GM19463 (cell line): ENCODE measurements around the gene CDK4.

Experiments used
- ATAC-seq: cut with Tn5 transposase; IDR thresholded peaks from one replicate; pipeline ENCODE4 v1.9.1; 2021; ENCODE audit warnings: mild to moderate bottlenecking, moderate library complexity; ENCODE audit not compliant: unreplicated experiment

CDK4 gene

DNA sequence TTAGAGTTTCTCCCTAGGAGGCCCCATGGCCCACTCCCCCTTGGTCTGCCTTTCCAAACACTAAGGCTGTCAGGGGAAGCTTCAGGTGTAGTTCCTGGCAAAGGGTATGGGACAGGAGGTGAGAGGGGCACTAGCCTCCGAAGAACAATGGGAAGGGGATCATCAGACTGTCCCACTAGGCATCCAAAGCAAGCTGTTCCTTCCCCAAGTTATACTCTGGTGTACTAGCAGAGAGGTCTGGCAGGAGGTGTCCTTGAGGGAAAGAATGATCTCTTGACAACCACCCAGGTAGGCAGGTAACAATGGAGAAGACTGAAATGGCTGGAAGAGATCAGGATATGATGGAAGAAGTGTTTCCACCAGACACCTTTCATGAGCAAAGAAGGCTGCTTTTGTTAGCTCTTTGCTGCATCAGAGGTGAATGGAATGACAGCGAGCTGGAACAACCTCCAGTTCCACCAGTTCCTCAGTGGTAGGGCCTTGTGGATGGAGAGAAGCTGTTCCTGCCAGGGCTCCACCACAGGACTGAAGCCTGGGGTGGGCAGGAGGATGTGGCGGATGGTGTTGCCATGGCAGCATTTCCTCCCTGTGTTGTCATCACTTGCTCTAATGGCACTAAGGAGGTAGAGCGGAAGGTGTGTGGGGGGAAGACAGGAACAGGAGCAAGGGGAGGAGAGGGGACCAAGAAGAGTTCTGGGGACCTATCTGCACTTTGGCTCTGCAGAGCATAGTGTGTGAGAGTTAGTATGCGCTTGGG is 11.3 kb downstream of the CDK4 start:
- peak; percentile 39 for ATAC-seq

DNA sequence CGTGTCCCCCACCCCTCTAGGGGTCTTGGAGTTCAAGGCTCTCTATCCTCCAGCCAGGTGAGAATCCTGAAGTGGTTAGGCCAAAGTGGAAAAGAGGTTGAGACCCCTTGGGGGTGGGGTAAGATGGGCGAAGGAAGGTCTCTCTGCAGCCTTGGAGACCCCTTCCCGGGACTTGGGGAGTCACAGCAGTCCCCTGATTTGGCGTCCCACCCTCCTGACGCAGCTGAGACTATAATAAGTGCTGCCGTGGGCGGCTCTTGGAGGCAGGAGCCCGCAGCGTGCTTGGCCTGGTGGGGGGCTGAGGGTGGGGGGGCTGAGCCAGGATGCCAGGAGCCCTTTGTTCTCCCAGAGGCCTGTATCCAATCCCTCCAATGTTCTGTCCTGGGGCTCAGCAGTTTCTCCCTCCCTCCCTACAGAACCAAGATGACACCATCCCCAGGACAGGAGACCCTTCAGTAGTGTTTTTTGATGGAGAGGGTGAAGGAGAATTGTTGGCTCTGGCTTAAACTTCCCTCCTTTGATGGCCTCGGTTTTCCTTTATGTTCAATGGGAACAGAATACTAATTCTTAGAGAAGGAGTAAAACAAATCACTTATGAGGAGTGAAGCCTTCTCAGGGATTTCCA is 12.1 kb downstream of the CDK4 start:
- no peak for ATAC-seq

DNA sequence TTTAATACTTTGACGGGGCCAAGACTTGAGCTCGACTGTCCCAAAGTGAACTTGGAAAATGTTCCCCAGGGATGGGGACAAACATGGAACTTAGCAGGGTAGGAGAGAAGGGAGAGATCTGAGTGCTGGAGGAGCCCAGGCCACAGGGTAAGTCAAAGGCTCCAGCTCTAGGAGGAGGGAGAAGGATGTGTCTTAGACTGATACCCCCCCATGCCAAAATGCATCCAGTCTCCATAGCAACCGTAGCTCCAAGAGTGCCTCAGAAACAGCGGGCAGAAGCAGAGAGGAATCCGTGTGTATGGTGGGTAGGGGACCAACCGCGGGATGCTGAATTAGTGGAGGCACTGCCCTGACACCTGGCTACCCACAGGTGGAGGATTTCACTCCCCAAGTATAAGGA is 12.7 kb downstream of the CDK4 start:
- no peak for ATAC-seq

DNA sequence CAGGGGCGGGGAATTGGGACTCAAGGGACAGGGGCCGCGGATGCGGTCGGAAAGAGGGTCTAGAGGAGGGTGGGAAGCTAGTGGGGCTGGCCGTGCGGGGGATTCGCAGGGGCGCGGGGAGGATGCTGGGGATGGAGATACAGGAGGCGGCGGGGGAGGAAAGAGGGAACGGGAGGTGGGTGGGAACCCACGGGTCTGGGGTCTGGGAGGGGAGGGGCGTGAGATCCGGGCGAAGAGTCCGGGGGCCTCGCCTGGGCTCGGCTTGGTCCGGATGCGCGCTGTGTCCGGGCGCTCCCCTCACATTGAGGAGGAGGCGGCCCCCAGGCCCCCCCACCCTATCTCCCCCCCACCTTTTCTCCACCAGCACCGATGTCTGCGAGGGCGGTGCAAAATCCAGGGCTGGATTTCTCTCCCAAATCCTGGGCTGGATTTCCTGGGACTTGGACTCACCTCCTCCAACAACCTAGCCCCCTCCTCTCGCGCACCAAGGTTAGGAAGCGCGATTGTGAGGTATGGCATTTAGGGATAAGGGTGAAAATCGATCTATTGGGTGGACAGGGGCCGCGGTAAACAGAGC is 13.4 kb downstream of the CDK4 start, which contains the start of gene AGAP2:
TSS of gene AGAP2 (minus strand) at position 82 of the 577 bp plus-strand sequence. CDS start 496 bp downstream, outside the sequence.
- ATAC-seq: no peak

DNA sequence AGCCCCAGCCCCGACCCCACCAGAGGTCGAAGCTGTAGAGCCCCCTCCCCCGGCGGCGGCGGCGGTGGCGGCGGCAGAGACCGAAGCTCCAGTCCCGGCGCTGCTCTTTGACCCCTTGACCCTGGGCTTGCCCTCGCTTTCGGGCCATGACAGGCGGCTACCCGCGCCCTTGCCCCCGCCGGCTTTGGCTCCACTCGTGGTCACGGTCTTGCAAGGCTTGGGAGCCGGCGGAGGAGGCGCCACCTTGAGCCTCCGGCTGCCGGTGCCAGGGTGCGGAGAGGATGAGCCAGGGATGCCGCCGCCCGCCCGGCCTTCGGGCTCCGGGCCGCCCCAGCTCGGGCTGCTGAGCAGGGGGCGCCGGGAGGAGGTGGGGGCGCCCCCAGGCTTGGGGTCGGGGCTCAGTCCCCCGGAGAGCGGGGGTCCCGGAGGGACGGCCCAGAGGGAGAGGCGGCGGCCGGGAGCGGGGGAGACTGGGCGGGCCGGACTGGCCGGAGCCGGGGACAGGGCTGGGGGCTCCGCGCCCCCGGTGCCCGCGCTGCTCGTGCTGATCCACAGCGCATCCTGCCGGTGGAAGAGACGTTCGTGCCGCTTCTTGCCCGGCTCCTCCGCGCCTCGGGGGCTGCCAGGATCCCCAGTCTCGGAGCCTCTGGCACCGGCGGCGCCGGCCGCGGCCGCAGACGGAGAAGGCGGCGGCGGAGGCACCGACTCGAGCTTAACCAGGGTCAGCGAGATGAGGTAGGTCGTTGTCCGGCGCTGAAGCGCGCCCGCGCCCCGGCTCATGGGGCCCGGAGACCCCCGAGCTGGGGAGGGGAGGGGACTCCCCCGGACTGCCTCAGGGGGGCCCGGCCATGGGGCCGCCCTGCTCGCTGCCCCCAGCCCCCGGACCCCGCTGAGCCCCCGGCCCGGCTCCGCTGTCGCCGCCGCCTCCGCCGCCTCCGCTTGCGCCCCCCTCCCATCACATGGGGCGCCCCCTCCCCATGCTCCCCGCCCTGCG is 14.3 kb downstream of the CDK4 start:
- no peak for ATAC-seq

DNA sequence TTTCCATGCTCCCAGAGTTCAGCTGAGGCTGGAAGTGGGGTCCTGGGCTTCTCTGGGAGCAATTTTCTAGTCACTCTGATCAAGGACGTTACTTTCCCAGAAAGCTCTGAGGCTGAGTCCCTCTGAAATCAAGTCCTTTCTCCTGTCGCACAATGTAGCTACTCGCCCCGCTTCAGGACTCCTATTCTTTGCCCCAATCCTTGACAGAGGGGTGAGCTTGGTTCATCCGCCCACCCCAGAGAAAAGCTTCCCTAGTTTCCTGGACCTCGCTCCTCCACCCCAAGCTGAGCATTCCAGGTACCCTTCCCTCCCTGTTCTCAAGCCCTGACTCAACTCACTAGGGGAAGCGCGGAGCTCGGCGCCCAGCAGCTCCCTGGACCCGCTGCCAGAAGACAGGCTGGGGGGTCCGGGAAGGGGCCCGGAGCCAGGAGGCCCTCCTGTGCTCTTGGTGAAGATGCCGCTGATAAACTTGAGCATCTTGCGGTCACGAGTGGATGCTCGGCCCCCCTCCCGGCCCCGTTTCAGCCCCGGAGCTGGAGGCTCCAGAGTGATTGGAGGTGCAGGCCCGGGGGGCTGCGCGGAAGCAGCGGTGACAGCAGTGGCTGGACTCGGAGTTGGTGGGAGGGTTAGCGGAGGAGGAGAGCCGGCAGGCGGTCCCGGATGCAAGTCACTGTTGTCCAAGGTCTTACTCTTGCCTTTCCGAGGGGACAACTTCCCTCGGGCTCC is 15.2 kb downstream of the CDK4 start:
- no peak for ATAC-seq

DNA sequence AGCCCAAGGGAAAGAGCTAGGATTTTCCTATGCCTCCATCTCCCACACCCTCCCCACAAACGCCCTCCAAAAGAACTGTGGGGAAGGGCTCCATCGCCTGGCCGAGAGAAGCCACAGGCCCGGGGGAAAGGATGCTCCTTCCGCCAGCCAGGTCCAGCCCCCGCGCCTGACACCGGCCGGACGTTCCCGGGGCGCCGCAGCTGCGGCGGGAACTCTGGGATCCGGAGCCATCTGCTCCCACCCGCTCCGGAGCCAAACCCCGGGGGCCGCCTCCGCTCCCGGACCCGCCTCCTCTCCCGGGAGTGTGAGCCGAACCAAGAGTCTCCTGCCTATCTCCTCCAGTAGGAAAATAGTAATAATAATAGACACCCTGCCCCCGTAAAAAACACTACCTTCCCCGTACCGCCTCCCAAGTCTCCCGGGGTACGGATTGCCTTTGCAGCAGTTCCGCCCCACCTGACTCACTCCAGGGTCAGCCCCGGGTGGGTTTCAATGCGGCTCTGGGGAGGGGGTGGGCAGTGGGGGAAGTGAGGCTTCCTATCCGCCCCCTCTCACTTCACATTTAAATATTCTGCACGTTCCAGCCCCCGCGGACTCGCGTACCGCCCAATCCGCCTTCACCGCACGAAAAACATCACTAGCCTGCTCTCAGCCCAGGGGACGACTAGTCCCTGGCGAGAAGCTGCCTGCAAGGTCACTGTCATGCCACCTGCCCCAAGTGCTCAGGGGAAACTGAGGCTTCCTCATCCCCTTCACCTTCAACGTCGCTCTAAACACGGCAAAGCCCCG is 16.0 kb downstream of the CDK4 start:
- no peak for ATAC-seq

DNA sequence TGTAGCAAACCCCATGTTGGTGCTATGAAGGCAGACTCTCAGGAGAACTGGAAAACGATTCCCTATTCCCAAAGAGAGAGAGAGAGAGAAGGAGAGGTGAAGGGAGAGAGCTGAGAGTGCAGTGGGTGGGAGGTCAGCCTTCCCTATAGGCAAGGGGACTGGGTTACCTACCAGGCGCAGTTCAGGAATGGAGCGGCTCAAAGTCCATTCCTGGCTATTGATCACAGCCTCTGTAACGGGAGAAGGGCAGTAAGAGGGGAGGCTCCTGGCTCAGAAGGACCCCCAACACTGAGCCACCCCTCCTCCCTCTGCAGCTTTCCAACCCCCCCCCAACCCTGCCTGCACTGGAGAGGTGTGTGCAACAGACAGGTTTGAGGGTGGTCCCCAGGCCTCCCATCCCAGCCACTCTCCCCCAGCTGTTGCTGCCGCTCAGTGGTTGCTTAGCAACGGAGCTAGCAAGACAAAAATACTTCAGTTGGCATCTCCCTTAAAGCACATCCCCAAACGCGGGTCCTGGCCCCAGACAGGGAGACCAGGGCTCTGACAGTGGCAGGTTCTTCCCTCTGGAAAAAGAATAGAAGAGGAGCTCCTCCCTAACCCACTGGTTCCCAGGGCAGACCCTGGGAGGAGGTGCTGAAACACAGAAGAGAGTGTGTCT is 16.8 kb downstream of the CDK4 start:
- no peak for ATAC-seq

DNA sequence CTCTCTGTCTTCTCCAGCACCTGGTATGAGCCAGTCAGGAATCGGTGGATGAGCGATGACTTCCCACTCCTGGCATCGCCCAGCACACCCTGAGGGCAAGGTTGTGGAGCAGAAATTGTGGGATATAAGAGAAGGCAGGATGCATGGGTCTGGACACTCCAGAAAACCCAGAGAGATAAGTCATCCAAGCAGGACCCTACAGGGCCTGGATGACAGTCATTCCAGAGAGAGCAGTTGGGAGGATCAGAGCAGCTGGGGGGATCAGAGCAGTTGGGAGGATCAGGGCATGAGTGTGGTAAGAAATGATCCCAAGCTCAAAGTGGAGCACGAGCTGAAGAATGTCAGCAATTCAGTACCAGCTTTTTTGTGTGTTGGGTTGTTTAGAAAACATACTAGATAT is 17.5 kb downstream of the CDK4 start:
- no peak for ATAC-seq

DNA sequence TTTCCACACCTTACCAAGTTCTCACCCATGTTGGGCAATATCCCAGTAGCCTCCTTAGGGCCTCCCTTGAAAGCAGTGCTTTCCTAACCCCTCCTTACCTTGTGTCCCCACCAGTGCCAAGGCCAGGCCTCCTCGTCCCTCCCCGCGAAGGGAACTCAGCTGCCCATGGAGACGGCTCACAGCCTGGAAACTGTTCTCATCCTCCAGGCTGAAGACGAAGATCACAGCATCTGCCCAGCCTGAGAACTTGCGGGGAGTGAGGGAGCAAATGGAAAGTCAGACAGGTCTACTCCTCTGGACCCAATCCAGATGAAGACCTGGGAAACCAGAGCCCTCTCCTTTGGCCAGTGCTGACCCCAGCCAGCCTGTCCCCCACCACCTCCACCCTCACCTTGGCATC is 18.2 kb downstream of the CDK4 start:
- no peak for ATAC-seq

DNA sequence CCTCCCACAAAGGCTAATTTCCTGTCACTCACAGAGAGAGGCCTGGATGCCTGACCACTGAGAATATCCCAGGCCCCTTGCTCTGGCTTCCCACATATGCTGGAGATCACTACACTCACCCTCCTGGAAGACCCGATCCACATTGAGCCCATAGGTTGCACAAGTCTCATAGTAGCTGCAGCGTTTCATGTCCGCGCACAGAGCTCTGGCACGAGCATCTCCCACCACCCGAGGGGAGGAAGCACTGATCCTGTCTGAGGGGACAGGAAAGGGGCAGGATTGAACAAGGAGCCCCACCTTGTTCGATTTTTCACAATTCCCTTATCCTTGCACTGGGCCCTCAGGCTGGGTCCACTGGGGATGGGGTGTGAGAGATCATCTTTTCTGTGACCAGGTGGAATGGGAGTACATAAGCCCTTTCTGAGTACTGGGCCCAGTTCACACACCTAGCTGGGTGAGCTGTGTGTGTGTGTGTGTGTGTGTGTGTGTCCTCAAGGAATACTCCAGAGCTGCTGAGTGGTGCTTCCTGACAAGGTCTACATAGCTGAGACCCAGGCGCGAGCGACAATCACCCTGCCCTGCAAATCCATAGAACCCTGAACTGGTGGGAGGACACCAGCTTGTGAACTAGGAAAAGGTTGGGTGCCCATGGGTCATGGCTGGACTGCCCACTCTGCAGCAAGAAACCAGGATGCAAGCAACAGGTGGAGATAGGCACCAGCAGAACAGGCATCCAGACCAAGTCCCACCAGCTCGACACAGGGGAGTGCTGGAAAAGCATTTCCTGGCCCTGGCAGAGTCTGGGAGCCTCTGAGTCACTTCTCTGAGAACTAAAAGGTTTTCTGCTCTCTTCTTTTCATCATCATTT is 19.1 kb downstream of the CDK4 start:
- ATAC-seq: no peak

DNA sequence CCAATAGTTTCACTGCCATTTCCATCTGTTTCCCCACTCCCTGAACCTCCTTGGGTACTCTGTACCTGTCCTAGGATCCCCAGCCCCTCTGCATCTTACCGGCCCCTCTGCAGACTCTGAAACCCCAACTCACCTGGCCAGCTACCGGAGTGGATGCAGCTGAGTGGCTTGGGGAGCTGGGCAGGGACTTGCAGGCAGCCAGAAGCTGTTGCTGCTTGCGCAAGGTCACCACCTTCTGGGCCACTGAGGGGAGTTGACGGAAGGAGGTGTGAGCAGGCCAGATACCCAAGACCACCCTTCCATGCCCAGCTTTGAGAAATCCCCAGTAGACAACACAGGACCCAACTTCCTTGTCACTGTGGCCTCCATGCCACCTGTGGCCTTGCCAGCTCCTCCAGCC is 19.8 kb downstream of the CDK4 start:
- ATAC-seq: no peak

DNA sequence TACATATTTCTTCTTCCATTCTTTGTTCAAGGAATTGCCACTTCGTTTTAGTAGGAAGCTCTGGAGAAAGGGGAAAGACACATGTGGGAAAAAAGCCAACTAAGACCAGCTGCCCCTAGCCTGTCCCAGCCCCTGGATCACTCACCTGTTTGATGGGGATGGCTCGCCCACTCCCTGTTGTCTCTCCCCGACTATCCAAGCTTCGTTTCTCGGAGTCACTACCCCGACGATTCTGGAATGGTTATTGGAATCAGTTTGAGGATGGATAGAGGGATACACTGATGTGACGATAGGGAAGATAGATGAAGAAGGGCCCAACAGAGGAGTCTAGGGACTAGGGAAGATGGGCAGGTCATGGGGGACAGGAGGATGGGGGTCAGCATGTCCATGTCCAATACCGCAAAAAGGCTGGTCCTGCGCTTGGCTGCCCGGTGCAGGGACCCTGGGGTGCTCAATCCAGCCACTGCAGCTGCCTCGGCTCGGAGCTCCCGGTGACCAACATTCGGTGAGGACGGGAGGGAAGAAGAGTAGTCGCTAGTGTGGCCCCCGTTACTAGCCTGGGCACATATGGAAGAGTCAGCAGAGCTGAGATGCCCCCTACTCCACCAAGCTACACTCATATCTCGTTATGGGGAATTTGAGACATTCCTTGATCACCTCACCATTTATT is 20.6 kb downstream of the CDK4 start:
- ATAC-seq: no peak

DNA sequence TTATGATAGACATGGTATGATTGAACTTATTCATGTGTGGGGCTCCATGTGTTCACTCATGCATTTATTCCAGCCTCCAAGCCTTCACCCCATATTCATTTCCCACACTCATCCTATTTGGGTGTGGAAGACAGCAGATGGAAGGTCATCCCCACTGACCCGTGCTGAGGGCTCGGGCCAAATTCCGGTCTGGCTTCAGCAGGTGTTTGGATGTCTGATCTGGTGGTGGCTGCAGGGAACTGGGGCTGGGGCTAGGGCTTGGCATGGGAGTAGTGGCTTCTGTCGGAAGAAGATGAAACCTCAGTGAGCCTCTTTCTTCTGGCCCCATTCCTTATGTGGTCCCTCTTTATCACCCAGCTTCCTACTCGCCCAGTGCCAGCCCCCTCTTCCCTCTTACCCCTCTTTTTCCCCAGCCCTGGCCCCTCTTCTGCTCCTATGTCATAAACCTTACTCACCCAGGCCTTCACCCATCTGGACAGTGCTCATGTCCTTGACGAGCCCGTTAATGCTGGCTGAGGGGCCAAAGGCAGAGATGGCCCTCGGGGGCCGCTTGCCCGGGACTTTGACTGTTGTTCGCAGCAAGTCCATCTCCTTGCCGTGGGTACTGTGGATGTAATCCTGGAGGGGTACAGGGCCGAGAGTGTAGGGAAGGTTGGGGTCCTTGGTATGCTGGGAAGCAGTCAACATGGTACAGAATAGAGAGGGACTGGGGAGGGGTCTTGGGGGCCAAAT is 21.6 kb downstream of the CDK4 start:
- ATAC-seq: no peak

DNA sequence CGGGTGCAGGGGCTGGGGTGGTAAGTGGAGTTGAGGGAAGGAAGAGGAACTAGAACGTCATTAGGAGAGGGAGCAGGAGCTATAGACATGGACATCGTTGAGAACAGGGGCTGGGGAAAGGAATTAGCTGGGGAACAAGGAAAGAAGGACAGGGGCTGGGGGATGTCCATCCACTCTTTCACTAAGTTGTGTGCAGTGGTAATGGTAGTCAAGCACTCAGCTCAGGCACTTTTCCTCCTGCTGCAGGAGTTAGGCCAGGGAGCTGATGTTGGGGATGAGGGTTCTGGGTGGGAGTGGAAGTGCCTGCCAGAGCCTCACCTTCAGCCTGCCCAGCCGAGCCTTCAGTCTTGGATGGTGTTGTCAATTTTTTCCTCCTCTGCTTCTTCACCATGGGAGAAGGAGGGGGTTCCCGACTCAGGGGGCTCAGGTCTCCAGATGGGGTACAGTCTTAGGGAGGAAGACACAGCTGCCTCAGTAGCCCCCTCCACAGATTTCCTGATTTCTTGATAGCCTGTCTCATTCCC is 22.7 kb downstream of the CDK4 start:
- ATAC-seq: no peak

DNA sequence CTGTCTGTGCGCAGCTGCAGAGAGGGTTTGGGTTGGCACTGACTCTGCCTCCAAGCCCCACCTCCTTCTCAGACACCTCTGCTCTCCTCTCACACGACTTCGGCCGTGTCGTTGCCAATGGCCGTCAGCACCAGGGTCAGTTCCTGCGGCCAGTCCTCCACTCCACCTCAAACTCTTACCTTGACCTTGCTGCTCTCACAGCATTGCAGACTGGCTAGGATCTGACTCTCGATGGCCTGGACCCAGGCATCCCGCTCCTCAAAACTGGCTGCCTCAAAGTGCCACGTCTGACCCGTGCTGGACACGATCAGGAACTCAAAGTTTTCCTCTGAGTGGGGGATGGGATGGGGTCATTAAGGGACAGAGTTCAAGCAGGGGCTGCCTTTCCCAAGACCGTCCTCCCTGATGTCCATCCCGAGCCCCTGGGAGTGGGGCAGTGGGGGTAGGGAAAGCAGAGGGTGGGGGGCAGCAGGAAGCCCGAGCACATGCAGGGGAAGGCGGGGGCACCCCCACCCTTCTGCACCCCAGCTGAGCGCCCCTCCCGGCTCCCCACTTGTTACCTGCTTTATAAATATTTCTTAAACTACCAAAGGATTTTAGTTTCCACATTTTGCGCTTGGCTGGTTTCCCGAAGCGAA is 24.2 kb downstream of the CDK4 start:
- no peak for ATAC-seq
